Thymus (tissue), 11 donors: ENCODE results near the gene SOD2. TPM values are rescaled to one million over a fixed set of nuclear protein-coding genes. Genes with fewer than 3 reads are reported as not detected.
"Not testable (repeated sequence)": the region's sequence is repeated elsewhere in the genome, so short reads cannot be mapped to it uniquely, and the experiment has no call there.

Experiments used
- DNase-seq, 9 donors: peaks; one replicate each; pipeline ENCODE4 v3.0.0-alpha.2; 2013; ENCODE audit warnings: low spot score in 9 of 9, low read depth in 6 of 9, missing footprints in 1 of 9
- H3K27ac ChIP-seq, 2 donors: one replicate each; pipeline ENCODE4 v1.5.1; 2013; ENCODE audit warnings: control low read depth in 1 of 2, low read depth in 1 of 2, low read length in 1 of 2, mild to moderate bottlenecking in 1 of 2, moderate library complexity in 1 of 2
- H3K27me3 ChIP-seq, 2 donors: one replicate each; pipeline ENCODE4 v1.5.1; 2013; ENCODE audit warnings: low read length in 1 of 2; ENCODE audit not compliant: control insufficient read depth in 2 of 2, insufficient read depth in 1 of 2
- H3K36me3 ChIP-seq, 2 donors: one replicate each; pipeline ENCODE4 v1.5.1; 2013; ENCODE audit warnings: low read length in 1 of 2, mild to moderate bottlenecking in 1 of 2, moderate library complexity in 1 of 2; ENCODE audit not compliant: control insufficient read depth in 2 of 2, insufficient read depth in 2 of 2
- H3K4me1 ChIP-seq, 2 donors: one replicate each; pipeline ENCODE4 v1.5.1; 2013; ENCODE audit warnings: low read length in 2 of 2; ENCODE audit not compliant: control insufficient read depth in 2 of 2, insufficient read depth in 2 of 2
- H3K4me3 ChIP-seq, 2 donors: one replicate each; pipeline ENCODE4 v1.5.1; 2013; ENCODE audit warnings: low read length in 2 of 2, control low read depth in 1 of 2, mild to moderate bottlenecking in 1 of 2
- H3K9me3 ChIP-seq, 2 donors: one replicate each; pipeline ENCODE4 v1.5.1; 2013; ENCODE audit warnings: low read length in 1 of 2, mild to moderate bottlenecking in 1 of 2; ENCODE audit not compliant: control insufficient read depth in 2 of 2, insufficient read depth in 1 of 2
- WGBS: extraction: QIAGEN DNeasy Blood & Tissue Kit; methylation state at CpG from one replicate; pipeline ENCODE4 v1.1.7; 2013; 5-methylcytosine and 5-hydroxymethylcytosine counted together
- polyA plus RNA-seq: library from polyadenylated mRNA; stranded (reverse); fragments of 200-250 nt; gene quantifications from one replicate; pipeline ENCODE4 v1.2.3, GENCODE V29; 2013
- total RNA-seq: library from RNA; stranded (reverse); fragments of 120-200 nt; gene quantifications from one replicate; pipeline ENCODE4 v1.2.4, GENCODE V29; 2013
- donor health status: healthy.

The SOD2 gene
- total and polyA plus RNA-seq, 2 donors = 68.0 to 759 TPM

DNA sequence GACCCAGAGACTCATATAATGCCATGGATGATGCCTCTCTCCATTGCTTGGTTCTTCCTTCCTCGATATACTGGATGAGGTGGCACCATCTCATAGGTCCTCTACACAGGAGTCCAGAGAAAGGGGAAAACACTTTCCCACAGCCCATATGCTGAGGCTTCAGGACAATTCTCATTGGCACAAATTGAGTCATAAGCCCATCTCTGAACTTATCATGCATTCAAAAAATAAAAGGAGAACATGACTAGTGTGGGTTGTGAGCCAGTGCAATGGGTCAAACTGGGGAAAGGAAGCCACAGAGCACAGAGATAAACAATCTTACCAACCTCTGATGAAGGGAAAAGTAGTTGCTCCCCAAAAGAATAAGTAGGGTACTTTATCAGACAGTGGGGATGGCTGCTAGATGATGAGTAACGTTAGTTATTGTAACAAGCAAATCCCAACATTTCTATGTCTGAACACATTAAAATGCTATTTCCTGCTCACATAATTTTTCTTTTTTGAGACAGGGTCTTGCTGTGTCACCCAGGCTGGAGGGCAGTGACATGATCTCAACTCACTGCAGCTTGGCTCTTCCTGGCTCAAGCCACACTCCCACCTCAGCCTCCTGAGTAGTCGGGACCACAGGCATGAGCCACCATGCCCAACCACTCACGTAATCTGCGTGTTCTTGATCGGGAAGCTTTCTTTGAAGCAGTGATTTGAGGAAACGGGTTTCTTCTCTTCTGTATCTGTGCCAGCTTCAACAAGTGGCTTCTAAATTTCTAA lies 27.0 kb downstream of the SOD2 start:
- no peak overlapping the region for H3K4me3 ChIP-seq
- no peak for DNase-seq
- WGBS = 94% methylated on average over 7 of the region's 7 CpGs
- no peak overlapping the region for H3K27ac ChIP-seq
- H3K4me1 ChIP-seq = no peaks in the 10 kb centered on the region
- H3K36me3 ChIP-seq = peaks cover 0 to 5% of the 10 kb centered on the region in 2 donors
- H3K9me3 ChIP-seq = peaks cover 0 to 15% of the 10 kb centered on the region in 2 donors
- H3K27me3 ChIP-seq = no peaks in the 10 kb centered on the region

DNA sequence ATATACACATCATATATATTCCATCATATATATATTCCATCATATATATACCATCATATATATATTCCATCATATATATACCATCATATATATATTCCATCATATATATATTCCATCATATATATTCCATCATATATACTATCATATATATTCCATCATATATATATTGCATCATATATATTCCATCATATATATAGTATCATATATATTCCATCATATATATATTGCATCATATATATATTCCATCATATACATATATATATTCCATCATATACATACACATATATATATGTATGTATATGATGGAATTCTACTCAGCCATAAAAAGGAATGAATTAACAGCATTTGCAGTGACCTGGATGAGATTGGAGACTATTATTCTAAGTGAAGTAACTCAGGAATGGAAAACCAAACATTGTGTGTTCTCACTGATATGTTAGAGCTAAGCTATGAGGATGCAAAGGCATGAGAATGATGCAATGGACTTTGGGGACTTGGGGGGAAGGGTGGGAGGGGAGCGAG lies 29.6 kb downstream of the SOD2 start:
- not testable (repeated sequence) for H3K4me1 ChIP-seq, H3K36me3 ChIP-seq, DNase-seq, H3K27ac ChIP-seq, H3K9me3 ChIP-seq, H3K4me3 ChIP-seq, H3K27me3 ChIP-seq
- 100% methylated on average over 1 of the region's 1 CpG for WGBS

DNA sequence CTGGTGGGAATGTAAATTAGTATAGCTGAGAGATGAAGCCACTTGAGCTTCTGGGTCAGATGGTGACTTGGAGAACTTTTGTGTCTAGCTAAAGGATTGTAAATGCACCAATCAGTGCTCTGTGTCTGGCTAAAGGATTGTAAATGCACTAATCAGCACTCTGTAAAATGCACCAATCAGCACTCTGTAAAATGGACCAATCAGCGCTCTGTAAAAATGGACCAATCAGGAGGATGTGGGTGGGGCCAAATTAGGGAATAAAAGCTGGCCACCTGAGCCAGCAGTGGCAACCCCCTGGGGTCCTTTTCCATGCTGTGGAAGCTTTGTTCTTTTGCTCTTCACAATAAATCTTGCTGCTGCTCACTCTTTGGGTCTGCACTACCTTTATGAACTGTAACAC lies 31.1 kb downstream of the SOD2 start:
- not testable (repeated sequence) for H3K27ac ChIP-seq, DNase-seq, H3K4me1 ChIP-seq, H3K36me3 ChIP-seq, H3K4me3 ChIP-seq, H3K27me3 ChIP-seq, H3K9me3 ChIP-seq
- 100% methylated on average over 1 of the region's 1 CpG for WGBS

DNA sequence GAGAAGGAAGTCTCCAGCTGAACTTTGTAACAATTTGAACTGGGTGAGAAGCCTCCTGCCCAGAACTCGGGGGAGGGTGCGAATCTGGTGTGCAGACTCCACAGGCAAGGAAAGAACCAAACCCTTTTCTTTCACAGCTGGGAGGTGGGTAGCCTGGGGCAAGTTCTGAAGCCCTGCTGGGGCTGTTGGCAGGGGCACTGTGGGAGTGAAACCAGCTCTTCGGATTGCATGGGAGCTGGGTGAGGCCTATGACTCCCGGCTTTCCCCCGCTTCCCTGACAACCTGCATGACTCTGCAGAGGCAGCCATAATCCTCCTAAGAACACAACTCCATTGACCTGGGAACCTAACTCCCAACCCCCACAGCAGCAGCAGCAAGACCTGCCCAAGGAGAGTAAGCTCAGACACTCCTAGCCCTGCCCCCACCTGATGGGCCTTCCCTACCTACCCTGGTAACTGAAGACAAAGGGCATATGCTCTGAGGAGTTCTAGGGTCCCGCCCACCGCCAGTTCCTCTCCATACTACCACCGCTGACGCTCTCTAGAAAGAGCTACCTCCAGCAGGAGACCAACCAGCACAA lies 37.5 kb downstream of the SOD2 start:
- WGBS = 90% methylated on average over 9 of the region's 9 CpGs
- Histone ChIP-seq H3K4me3 (no peak overlapping the region), H3K4me1 (no peaks in the 10 kb centered on the region), H3K27ac (no peak overlapping the region), H3K27me3 (no peaks in the 10 kb centered on the region), H3K36me3 (no peaks in the 10 kb centered on the region), H3K9me3 (no peaks in the 10 kb centered on the region)
- no peak for DNase-seq

DNA sequence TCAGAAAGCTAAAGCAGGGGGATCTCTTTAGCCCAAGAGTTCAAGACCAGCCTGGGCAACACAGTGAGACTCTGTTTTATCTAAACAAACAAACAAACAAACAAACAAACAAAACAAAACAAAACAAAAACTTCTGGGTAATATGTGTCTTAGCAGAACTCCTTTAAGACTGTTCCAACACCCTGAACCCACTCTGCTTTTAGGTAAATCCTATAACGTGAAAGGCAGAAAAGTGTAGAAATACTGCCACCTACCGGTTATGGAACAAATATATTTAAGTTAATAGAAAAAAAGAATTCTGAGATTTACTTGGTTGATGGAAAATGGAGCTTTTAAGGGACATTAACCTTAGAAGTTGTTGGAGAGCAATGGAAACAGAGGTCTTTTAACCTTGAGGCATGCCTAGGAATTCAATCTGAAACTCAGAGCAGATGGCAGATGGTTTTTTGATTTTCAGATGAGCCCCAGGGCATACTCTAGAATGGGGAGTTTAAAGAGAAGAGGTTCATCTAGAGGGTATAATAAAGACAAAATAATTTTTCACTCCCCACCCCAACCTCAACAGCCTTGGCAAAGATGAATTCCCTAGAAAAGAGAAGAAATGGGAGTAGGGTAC lies 38.5 kb downstream of the SOD2 start:
- no peaks in the 10 kb centered on the region for H3K36me3 ChIP-seq
- no peak overlapping the region for H3K27ac ChIP-seq
- peak in 8 of 9 donors; percentile 10 to 62 (median 26) for DNase-seq
- no peaks in the 10 kb centered on the region for H3K9me3 ChIP-seq
- no peaks in the 10 kb centered on the region for H3K27me3 ChIP-seq
- H3K4me3 ChIP-seq = no peak overlapping the region
- no peaks in the 10 kb centered on the region for H3K4me1 ChIP-seq
- WGBS = under 1% methylated on average over 2 of the region's 2 CpGs

DNA sequence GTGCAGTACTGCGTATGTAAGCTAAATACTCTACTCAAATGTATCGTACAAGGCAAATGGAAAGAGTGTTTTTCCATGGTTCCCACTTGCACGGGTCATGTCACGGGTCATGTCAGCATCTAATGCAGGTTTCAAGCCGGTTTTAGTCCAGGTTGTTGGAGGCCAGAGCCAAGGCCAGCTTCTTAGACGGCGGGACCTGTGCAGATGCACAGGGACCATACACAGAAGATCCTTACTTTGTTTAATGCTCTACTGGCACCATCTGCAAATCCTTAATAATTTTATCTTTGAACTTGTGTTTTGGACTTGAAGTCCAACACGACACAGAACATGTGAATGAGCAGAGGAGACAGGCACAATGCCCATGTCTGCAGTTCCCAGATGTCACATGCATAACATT lies 42.7 kb downstream of the SOD2 start:
- no peaks in the 10 kb centered on the region for H3K4me1 ChIP-seq

DNA sequence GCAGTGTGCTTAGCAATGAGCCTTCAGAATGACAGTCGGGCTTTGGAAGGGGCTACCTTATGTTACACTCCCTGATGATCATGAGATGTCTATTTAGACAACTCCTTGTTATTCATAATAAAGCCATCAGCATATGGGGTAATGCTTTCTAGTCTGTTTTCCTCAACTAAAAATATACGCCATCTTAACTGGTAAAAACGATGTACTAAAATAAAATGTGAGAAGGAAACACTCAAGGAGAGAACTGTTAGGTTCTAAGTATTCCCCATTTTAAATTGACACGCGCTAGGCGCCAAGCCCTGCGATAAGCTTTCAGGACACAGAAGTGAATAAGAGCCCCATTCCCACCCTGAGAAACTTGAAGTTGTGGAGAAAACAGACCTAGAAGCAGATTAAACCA lies 43.6 kb downstream of the SOD2 start:
- Histone ChIP-seq H3K27ac (no peak overlapping the region), H3K9me3 (no peaks in the 10 kb centered on the region), H3K36me3 (no peaks in the 10 kb centered on the region), H3K4me3 (no peak overlapping the region), H3K27me3 (no peaks in the 10 kb centered on the region), H3K4me1 (no peaks in the 10 kb centered on the region)
- 98% methylated on average over 7 of the region's 7 CpGs for WGBS
- no peak for DNase-seq

More for the DNA sequence above, 42.7 kb downstream of the SOD2 start:
- Histone ChIP-seq H3K36me3 (no peaks in the 10 kb centered on the region), H3K27me3 (no peaks in the 10 kb centered on the region), H3K4me3 (no peak overlapping the region), H3K9me3 (no peaks in the 10 kb centered on the region), H3K27ac (no peak overlapping the region)
- 96% methylated on average over 8 of the region's 8 CpGs for WGBS
- no peak for DNase-seq

DNA sequence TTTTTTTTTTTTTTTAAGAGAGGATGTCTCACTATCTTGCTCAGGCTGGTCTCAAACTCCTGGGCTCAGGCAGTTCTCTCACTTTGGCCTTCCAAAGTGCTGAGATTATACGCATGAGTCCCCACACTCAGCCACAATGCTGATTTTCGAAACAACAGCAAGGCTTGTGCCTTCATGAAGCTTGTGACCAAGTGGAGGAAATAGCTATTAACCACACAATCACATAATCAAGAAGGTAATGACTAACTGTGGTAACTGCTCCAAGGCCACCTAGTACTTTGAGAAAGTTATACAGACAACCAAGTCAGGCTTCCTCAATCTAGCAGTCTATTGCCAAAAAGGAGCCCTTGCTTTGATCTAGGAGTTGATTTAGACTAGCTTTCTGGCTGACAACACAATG lies 46.3 kb downstream of the SOD2 start:
- WGBS = 94% methylated on average over 2 of the region's 2 CpGs
- DNase-seq = no peak
- H3K4me3 ChIP-seq = no peak overlapping the region
- H3K27me3 ChIP-seq = no peaks in the 10 kb centered on the region
- no peaks in the 10 kb centered on the region for H3K4me1 ChIP-seq
- no peaks in the 10 kb centered on the region for H3K36me3 ChIP-seq
- H3K9me3 ChIP-seq = no peaks in the 10 kb centered on the region
- no peak overlapping the region for H3K27ac ChIP-seq

DNA sequence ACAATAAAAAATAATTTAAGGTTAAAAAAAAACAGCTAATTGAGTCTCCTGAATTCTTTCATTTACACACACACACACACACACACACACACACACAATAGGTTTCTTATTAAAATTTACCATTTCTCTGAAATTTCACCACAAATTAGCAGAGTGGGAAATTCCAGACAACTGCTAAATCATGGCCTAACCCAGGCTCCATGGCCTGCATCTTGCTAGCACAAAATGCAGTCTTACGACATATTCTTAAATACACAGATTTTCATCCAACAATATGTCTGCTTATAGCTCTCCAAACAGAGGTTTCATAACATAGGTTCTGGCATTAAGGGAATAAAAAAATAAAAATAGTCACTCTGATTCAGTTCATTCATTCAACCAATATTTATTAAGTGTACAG lies 46.9 kb downstream of the SOD2 start:
- Histone ChIP-seq H3K4me3 (no peak overlapping the region), H3K36me3 (no peaks in the 10 kb centered on the region), H3K27me3 (no peaks in the 10 kb centered on the region), H3K9me3 (no peaks in the 10 kb centered on the region), H3K27ac (no peak overlapping the region), H3K4me1 (no peaks in the 10 kb centered on the region)
- WGBS = 96% methylated on average over 1 of the region's 1 CpG
- no peak for DNase-seq
